ENCODE measurements around the gene LMAN1L.

GRCh38 chr15:74821790-74822158 is 9.1 kb downstream of the LMAN1L start:
- TF ChIP-seq POLR2A (IDR thresholded peaks at IDR 0.05) (no peak), CTCF (IDR thresholded peaks at IDR 0.05) (no peak)

Data from ovary (tissue), 3 donors.